ENCODE results near the gene MACROD2. TPM values are rescaled to one million over a fixed set of nuclear protein-coding genes. Genes with fewer than 3 reads are reported as not detected.

Gene MACROD2
- total RNA-seq, 1 experiment from 2014 or later, result not detected

DNA sequence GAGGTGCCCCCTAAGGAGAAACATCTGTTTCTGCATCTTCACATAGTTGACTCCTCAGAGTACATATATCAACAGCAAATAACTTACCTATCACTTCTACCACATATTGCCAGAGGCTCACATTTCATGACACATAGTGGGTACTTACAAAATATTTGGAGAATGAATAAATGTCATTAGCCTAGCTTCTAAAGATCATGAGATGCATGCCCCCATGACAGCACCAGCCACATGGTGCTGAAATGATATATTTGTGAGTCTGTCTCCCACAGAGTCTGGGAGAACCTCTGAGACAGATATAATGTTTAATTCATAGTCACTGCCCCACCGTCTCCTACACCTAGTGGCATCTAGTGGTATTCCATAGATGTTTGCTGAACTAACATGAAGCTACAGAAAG is 2022.3 kb downstream of the MACROD2 start:
- H3K27ac ChIP-seq, result no peak overlapping the region
- peaks cover 37% of the 10 kb centered on the region for H3K4me1 ChIP-seq (replicated peaks)
- H3K36me3 ChIP-seq, result no peaks in the 10 kb centered on the region
- H3K27me3 ChIP-seq (replicated peaks), result no peaks in the 10 kb centered on the region
- no peaks in the 10 kb centered on the region for H3K9me3 ChIP-seq (replicated peaks)
- no peak overlapping the region for H3K4me3 ChIP-seq
- DNase-seq (ENCODE audit: low read depth in 1 of 2, low spot score in 2 of 2), result no peak

- H3K27me3 ChIP-seq (replicated peaks), result no peaks in the 10 kb centered on the region
- DNase-seq (ENCODE audit: low read depth in 1 of 2, low spot score in 2 of 2), result no peak
- H3K27ac ChIP-seq, result no peak overlapping the region
- no peak overlapping the region for H3K4me3 ChIP-seq
- no peaks in the 10 kb centered on the region for H3K9me3 ChIP-seq (replicated peaks)
- no peaks in the 10 kb centered on the region for H3K36me3 ChIP-seq
- H3K4me1 ChIP-seq (replicated peaks), result peaks cover 37% of the 10 kb centered on the region
These were observed 2023.6 kb downstream of the MACROD2 start for GRCh38 chr20:16018881-16019280.

DNA sequence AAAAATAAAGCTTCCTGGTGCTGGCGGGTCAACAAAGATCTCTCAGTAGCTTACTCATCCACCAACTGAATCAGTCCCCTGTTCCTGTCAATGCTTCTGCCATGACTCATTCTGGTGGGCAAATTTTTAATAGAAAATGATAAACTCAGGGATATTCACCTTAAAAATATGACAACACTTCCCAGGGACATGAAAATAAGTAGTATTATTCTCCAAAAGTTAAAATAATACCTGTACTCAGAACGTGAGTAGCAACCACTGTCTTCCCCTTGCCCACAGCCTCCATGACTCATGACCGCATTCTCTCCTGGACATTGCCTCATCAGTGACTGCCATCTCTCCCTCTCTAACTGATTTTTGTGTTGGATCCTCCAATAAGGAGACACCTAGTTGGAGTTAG is 2025.7 kb downstream of the MACROD2 start:
- peak overlapping the region; percentile 37 for H3K27ac ChIP-seq
- peak; percentile 75 to 80 for DNase-seq (ENCODE audit: low read depth in 1 of 2, low spot score in 2 of 2)
- no peaks in the 10 kb centered on the region for H3K27me3 ChIP-seq (replicated peaks)

DNA sequence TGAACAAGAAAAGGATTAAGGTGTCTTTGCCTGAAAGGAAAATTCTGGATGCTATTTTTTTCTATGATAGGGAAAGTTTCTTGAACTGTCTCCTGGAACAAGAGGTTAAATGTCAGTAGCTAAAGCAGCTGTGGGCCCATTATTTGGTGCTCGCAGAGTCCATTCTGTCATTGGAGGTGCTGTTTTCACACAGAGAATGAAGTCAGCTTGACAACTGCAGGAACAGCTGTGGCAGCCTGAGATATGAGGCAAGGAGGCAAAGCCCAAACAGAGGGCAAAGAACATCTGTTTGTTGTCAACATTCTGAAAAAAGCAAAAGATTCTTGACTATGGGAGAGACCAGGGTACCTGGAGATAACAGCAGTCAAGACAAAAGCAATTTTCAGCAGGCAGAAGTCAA is 2029.8 kb downstream of the MACROD2 start:
- Histone ChIP-seq H3K36me3 (no peaks in the 10 kb centered on the region), H3K27me3 (replicated peaks) (no peaks in the 10 kb centered on the region), H3K4me3 (no peak overlapping the region), H3K9me3 (replicated peaks) (no peaks in the 10 kb centered on the region), H3K4me1 (replicated peaks) (peaks cover 17% of the 10 kb centered on the region), H3K27ac (no peak overlapping the region)
- no peak for DNase-seq (ENCODE audit: low read depth in 1 of 2, low spot score in 2 of 2)

More for the DNA sequence above, 2025.7 kb downstream of the MACROD2 start:
- Histone ChIP-seq H3K36me3 (no peaks in the 10 kb centered on the region), H3K4me3 (no peak overlapping the region), H3K4me1 (replicated peaks) (peaks cover 37% of the 10 kb centered on the region), H3K9me3 (replicated peaks) (no peaks in the 10 kb centered on the region)

DNA sequence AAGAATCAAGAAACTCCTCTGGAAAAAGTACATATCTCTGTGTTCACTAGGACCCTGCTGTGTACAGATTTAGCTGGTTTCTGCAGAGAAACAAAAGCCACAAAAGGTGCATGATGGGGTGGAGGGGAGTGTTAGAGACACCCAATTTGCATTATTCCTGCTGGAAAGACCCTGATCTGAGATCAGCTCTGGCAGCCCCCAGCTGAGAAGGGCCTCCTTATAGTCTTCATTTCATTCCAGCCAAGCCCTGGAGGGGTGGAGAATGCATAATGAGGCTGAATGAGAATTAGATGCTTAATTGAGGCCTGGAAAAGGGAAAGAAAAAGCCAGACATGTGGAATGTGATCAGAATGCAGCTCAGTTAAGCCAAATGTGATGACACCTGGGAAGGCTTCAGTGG is 2032.4 kb downstream of the MACROD2 start:
- no peak overlapping the region for H3K27ac ChIP-seq
- H3K4me3 ChIP-seq, result no peak overlapping the region
- no peaks in the 10 kb centered on the region for H3K27me3 ChIP-seq (replicated peaks)
- no peaks in the 10 kb centered on the region for H3K4me1 ChIP-seq (replicated peaks)
- no peaks in the 10 kb centered on the region for H3K36me3 ChIP-seq
- no peak for DNase-seq (ENCODE audit: low read depth in 1 of 2, low spot score in 2 of 2)
- H3K9me3 ChIP-seq (replicated peaks), result no peaks in the 10 kb centered on the region

DNA sequence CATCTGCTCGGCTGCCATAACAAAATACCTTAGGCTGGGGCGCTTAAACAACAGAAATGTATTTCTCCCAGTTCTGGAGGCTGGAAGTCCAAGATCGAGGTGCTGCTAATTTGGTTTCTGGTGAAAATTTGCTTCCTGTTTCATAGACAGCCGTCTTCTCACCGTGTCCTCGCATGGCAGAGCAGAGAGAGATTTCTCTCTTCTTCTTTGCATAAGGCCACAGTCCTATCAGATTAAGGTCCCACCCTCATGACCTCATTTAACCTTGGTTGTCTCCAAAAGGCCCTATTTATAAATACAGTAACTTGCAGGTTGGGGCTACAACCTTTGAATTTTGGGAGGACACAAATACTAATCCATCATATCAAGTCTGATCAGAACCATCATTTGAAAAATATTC is 2033.6 kb downstream of the MACROD2 start:
- Histone ChIP-seq H3K4me3 (no peak overlapping the region), H3K36me3 (no peaks in the 10 kb centered on the region), H3K27ac (no peak overlapping the region), H3K27me3 (replicated peaks) (no peaks in the 10 kb centered on the region), H3K9me3 (replicated peaks) (no peaks in the 10 kb centered on the region), H3K4me1 (replicated peaks) (no peaks in the 10 kb centered on the region)
- no peak for DNase-seq (ENCODE audit: low read depth in 1 of 2, low spot score in 2 of 2)

GRCh38 chr20:16030253-16030652 is 2034.9 kb downstream of the MACROD2 start:
- Histone ChIP-seq H3K4me1 (replicated peaks) (no peaks in the 10 kb centered on the region), H3K27me3 (replicated peaks) (no peaks in the 10 kb centered on the region), H3K9me3 (replicated peaks) (no peaks in the 10 kb centered on the region), H3K36me3 (no peaks in the 10 kb centered on the region), H3K4me3 (no peak overlapping the region), H3K27ac (no peak overlapping the region)
- DNase-seq (ENCODE audit: low read depth in 1 of 2, low spot score in 2 of 2), result no peak

- DNase-seq (ENCODE audit: low read depth in 1 of 2, low spot score in 2 of 2), result no peak
- Histone ChIP-seq H3K27ac (no peak overlapping the region), H3K4me3 (no peak overlapping the region), H3K4me1 (replicated peaks) (no peaks in the 10 kb centered on the region), H3K36me3 (no peaks in the 10 kb centered on the region), H3K27me3 (replicated peaks) (no peaks in the 10 kb centered on the region), H3K9me3 (replicated peaks) (no peaks in the 10 kb centered on the region)
These were observed 2040.3 kb downstream of the MACROD2 start for GRCh38 chr20:16035576-16035975.

GRCh38 chr20:16036331-16036730 is 2041.0 kb downstream of the MACROD2 start:
- H3K9me3 ChIP-seq (replicated peaks), result no peaks in the 10 kb centered on the region
- H3K4me1 ChIP-seq (replicated peaks), result no peaks in the 10 kb centered on the region
- H3K4me3 ChIP-seq, result no peak overlapping the region
- no peak overlapping the region for H3K27ac ChIP-seq
- DNase-seq (ENCODE audit: low read depth in 1 of 2, low spot score in 2 of 2), result no peak
- no peaks in the 10 kb centered on the region for H3K36me3 ChIP-seq
- no peaks in the 10 kb centered on the region for H3K27me3 ChIP-seq (replicated peaks)

DNA sequence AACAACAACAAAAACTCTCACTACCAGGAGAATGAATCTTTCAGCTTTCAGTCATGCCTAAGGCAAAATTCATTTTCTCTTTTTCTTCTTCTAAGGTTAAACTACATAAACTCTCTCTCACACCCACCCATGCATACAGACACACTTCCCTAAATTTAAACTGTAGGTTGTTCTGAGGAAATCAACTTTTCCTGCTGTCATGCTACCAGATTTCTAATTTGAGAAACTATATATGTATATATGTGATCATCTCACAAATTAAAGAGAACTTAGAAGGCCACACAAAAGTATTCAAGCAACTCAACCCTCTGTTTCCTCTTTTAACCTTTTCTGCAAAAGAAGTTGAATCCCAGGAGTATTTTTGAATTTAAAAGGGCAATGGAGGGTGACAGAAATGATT is 2045.4 kb downstream of the MACROD2 start:
- no peaks in the 10 kb centered on the region for H3K9me3 ChIP-seq (replicated peaks)
- no peaks in the 10 kb centered on the region for H3K36me3 ChIP-seq
- H3K27ac ChIP-seq, result no peak overlapping the region

GRCh38 chr20:16042731-16043130 is 2047.4 kb downstream of the MACROD2 start:
- no peak for DNase-seq (ENCODE audit: low read depth in 1 of 2, low spot score in 2 of 2)
- no peak overlapping the region for H3K27ac ChIP-seq
- no peaks in the 10 kb centered on the region for H3K4me1 ChIP-seq (replicated peaks)
- H3K27me3 ChIP-seq (replicated peaks), result no peaks in the 10 kb centered on the region
- H3K36me3 ChIP-seq, result no peaks in the 10 kb centered on the region
- no peaks in the 10 kb centered on the region for H3K9me3 ChIP-seq (replicated peaks)
- H3K4me3 ChIP-seq, result no peak overlapping the region

More for the DNA sequence above, 2045.4 kb downstream of the MACROD2 start:
- Histone ChIP-seq H3K27me3 (replicated peaks) (no peaks in the 10 kb centered on the region), H3K4me3 (no peak overlapping the region), H3K4me1 (replicated peaks) (no peaks in the 10 kb centered on the region)
- no peak for DNase-seq (ENCODE audit: low read depth in 1 of 2, low spot score in 2 of 2)

DNA sequence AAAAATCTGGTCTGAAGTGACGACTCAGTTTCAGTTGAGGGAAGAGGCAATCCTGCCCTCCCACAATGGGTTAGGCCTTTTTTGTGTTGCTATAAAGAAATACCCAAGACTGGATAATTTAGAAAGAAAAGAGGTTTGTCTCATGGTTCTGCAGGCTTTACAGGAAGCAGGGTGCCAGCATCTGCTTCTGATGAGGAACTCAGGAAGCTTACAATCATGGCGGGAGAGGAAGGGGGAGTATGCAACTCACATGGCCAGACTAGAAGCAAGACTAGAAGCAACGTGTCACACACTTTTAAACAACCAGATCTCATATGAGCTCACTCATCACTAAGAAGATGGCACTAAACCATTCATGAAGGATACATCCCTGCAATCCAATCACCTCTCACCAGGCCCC is 2048.6 kb downstream of the MACROD2 start:
- Histone ChIP-seq H3K4me1 (replicated peaks) (no peaks in the 10 kb centered on the region), H3K36me3 (no peaks in the 10 kb centered on the region), H3K27me3 (replicated peaks) (no peaks in the 10 kb centered on the region), H3K4me3 (no peak overlapping the region), H3K9me3 (replicated peaks) (no peaks in the 10 kb centered on the region), H3K27ac (no peak overlapping the region)
- DNase-seq (ENCODE audit: low read depth in 1 of 2, low spot score in 2 of 2), result no peak

DNA sequence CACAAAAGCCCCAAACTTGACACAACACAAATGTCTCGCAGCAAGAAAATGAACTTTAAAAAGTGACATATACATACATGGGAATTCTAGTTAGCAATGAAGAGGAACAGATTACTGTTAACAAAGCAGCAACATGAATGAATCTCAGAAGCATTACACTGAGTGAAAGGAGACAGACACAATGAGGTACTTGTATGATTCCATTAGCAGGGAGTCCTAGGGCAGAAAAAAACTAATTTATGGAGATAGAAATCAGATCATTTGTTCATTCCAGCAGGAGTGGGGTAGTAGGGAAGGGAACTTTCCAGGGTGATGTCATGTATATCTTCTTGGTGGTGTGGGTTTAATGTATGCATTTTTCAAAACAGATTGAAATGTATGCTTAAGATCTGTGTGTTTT is 2053.6 kb downstream of the MACROD2 start:
- H3K27ac ChIP-seq, result no peak overlapping the region
- H3K4me1 ChIP-seq (replicated peaks), result peaks cover 11% of the 10 kb centered on the region
- H3K36me3 ChIP-seq, result no peaks in the 10 kb centered on the region
- H3K4me3 ChIP-seq, result no peak overlapping the region
- no peak for DNase-seq (ENCODE audit: low read depth in 1 of 2, low spot score in 2 of 2)
- H3K27me3 ChIP-seq (replicated peaks), result no peaks in the 10 kb centered on the region
- H3K9me3 ChIP-seq (replicated peaks), result no peaks in the 10 kb centered on the region

DNA sequence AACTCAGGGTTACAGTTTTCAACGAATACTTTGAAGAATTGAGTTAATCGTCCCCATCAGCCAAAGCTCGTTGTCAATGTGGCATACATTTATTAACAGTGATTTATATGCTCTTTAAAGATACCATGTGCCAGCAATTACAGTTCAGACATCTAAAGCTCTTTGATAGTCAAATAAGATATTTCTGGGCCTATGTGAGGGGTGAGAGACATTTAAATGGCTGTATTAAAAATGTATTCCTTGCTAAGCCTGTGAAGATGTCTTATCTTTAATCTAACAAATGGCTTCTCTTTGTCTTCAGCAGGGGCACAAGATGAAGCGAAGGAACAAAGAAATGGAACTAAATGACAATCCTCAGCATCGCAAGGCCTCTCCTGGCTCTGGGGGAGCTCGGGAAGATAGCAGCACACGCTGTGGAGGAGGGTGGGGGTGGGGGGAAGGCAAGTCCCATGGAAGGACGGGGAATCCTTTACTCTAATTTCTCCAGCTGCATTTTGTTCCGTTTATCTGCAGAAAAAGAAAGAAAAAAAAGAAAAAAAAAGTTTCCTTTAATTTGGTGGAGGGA is 2054.3 kb downstream of the MACROD2 start:
- Histone ChIP-seq H3K4me1 (replicated peaks) (peaks cover 11% of the 10 kb centered on the region), H3K27ac (no peak overlapping the region), H3K4me3 (no peak overlapping the region), H3K36me3 (no peaks in the 10 kb centered on the region), H3K9me3 (replicated peaks) (no peaks in the 10 kb centered on the region), H3K27me3 (replicated peaks) (no peaks in the 10 kb centered on the region)
- no peak for DNase-seq (ENCODE audit: low read depth in 1 of 2, low spot score in 2 of 2)

GRCh38 chr20:16050366-16050765 is 2055.1 kb downstream of the MACROD2 start:
- Histone ChIP-seq H3K36me3 (no peaks in the 10 kb centered on the region), H3K9me3 (replicated peaks) (no peaks in the 10 kb centered on the region), H3K4me1 (replicated peaks) (peaks cover 11% of the 10 kb centered on the region), H3K27ac (no peak overlapping the region), H3K4me3 (no peak overlapping the region), H3K27me3 (replicated peaks) (no peaks in the 10 kb centered on the region)
- DNase-seq (ENCODE audit: low read depth in 1 of 2, low spot score in 2 of 2), result no peak
